CD4-positive, CD25-positive, alpha-beta regulatory T cell (primary cell): ENCODE data around the gene KCNB1. TPM values are rescaled to one million over a fixed set of nuclear protein-coding genes. Genes with fewer than 3 reads are reported as not detected.

ENCODE experiments used
- ATAC-seq, 2 donors: fragments of 150-1000 bp; cut with Tn5 transposase; one replicate each; pipeline ENCODE4 v1.10.0; 2021; ENCODE audit warnings: low read depth in 2 of 2, moderate number of reproducible peaks in 2 of 2, moderate library complexity in 1 of 2
- DNase-seq, 3 donors: peaks; one replicate each; pipeline versions ENCODE4 v3.0.0 to v3.0.0-alpha.2; 2012 to 2022; ENCODE audit warnings: mixed read lengths in 1 of 3
- H3K27ac ChIP-seq: one replicate; pipeline ENCODE4 v1.7.0; 2013; ENCODE audit warnings: mild to moderate bottlenecking, low read length; ENCODE audit not compliant: insufficient read depth, poor library complexity, severe bottlenecking
- H3K27me3 ChIP-seq: one replicate; pipeline ENCODE4 v1.7.0; 2013; ENCODE audit warnings: low read length; ENCODE audit not compliant: control insufficient read depth, insufficient read depth
- H3K36me3 ChIP-seq: one replicate; pipeline ENCODE4 v1.7.0; 2013; ENCODE audit warnings: mild to moderate bottlenecking, low read length, moderate library complexity; ENCODE audit not compliant: control insufficient read depth, insufficient read depth
- H3K4me1 ChIP-seq: 2 replicates; pipeline ENCODE4 v1.7.0; 2013; ENCODE audit warnings: mild to moderate bottlenecking, low read length; ENCODE audit not compliant: insufficient read depth, control insufficient read depth, poor library complexity, severe bottlenecking
- H3K4me3 ChIP-seq: one replicate; pipeline ENCODE4 v1.7.0; 2013; ENCODE audit warnings: low read depth, mild to moderate bottlenecking, low read length, moderate library complexity
- H3K9me3 ChIP-seq, 2 experiments: 1 replicate in 1 of 2; 2 replicates in 1 of 2; pipeline ENCODE4 v1.7.0; 2013; ENCODE audit warnings: low read length in 2 of 2, mild to moderate bottlenecking in 1 of 2, moderate library complexity in 1 of 2; ENCODE audit not compliant: control insufficient read depth in 2 of 2
- H3K27ac Mint-ChIP-seq, 3 donors: one replicate each; pipeline ENCODE4 v1.8.0; 2020 to 2022; ENCODE audit warnings: mild to moderate bottlenecking in 3 of 3, mixed read lengths in 3 of 3, moderate library complexity in 2 of 3
- H3K27me3 Mint-ChIP-seq: one replicate; pipeline ENCODE4 v1.8.0; 2022; ENCODE audit warnings: mild to moderate bottlenecking, mixed read lengths
- H3K36me3 Mint-ChIP-seq: one replicate; pipeline ENCODE4 v1.8.0; 2020; ENCODE audit warnings: mixed read lengths
- H3K4me1 Mint-ChIP-seq, 4 donors: one replicate each; pipeline ENCODE4 v1.8.0; 2020 to 2022; ENCODE audit warnings: mixed read lengths in 4 of 4, mild to moderate bottlenecking in 1 of 4
- H3K4me3 Mint-ChIP-seq, 4 donors: one replicate each; pipeline ENCODE4 v1.8.0; 2020 to 2022; ENCODE audit warnings: mild to moderate bottlenecking in 4 of 4, mixed read lengths in 4 of 4, moderate library complexity in 3 of 4
- H3K9me3 Mint-ChIP-seq, 7 donors: one replicate each; pipeline ENCODE4 v1.8.0; 2020 to 2022; ENCODE audit warnings: mixed read lengths in 7 of 7, mild to moderate bottlenecking in 3 of 7, moderate library complexity in 2 of 7
- polyA plus RNA-seq, 4 donors: library from polyadenylated mRNA; unstranded; fragments of 300-500 nt; fragmentation: Illumina TruSeq; gene quantifications; one replicate each; pipeline ENCODE4 v1.2.3, GENCODE V29; 2021
- total RNA-seq: library from RNA; stranded (reverse); gene quantifications from one replicate; pipeline ENCODE4 v1.2.3, GENCODE V29; 2022

Gene KCNB1
- total and polyA plus RNA-seq, 5 donors from 2014 or later, result 0.02 to 0.05 TPM; not detected in 3

GRCh38 chr20:49422161-49422560 lies 60.3 kb downstream of the KCNB1 start:
- Mint-ChIP-seq H3K27ac (no peak overlapping the region), H3K36me3 (no peaks in the 10 kb centered on the region), H3K4me1 (no peaks in the 10 kb centered on the region), H3K4me3 (no peak overlapping the region), H3K9me3 (peaks cover 0 to 2% (median 0%) of the 10 kb centered on the region in 7 donors), H3K27me3 (peaks cover 19% of the 10 kb centered on the region)
- Histone ChIP-seq H3K4me3 (no peak overlapping the region), H3K36me3 (no peaks in the 10 kb centered on the region), H3K27me3 (peaks cover 15% of the 10 kb centered on the region), H3K4me1 (no peaks in the 10 kb centered on the region), H3K27ac (no peak overlapping the region), H3K9me3 (no peaks in the 10 kb centered on the region)
- no peak for DNase-seq
- no peak for ATAC-seq

DNA sequence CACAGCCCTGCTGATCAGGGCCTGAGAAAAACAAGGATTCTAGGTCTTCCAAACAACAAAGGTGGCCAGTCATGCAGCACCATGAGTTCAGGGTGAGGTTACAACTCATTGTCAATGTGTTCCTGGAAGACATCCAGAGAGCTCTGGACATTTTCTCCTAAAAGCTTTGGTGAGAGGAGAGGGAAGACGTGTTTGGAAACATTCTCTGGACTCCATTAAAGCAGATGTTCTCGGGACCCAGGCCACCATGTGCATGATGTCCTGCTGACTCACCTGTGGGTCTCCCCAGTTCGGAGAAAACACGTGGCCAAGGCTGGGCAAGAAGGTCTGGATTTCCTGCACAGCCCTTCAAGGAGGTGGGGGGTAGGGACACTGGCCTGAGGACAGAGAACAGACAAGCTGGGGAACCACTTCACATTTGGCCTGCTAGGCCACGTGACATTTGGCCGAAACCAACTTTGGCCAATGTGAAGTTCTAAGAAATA lies 61.6 kb downstream of the KCNB1 start:
- H3K36me3 ChIP-seq, result no peaks in the 10 kb centered on the region
- H3K4me3 ChIP-seq, result no peak overlapping the region
- H3K4me1 Mint-ChIP-seq, result no peaks in the 10 kb centered on the region
- no peak overlapping the region for H3K27ac Mint-ChIP-seq
- no peak overlapping the region for H3K4me3 Mint-ChIP-seq
- H3K4me1 ChIP-seq, result no peaks in the 10 kb centered on the region
- H3K9me3 Mint-ChIP-seq, result peaks cover 0 to 3% (median 0%) of the 10 kb centered on the region in 7 donors
- ATAC-seq (no peak), DNase-seq (no peak)
- no peaks in the 10 kb centered on the region for H3K36me3 Mint-ChIP-seq
- H3K27ac ChIP-seq, result no peak overlapping the region
- peaks cover 15% of the 10 kb centered on the region for H3K27me3 Mint-ChIP-seq
- peaks cover 11% of the 10 kb centered on the region for H3K27me3 ChIP-seq
- H3K9me3 ChIP-seq, result no peaks in the 10 kb centered on the region

- Mint-ChIP-seq H3K4me3 (no peak overlapping the region), H3K9me3 (peaks cover 0 to 3% (median 0%) of the 10 kb centered on the region in 7 donors), H3K27ac (no peak overlapping the region), H3K27me3 (peaks cover 17% of the 10 kb centered on the region), H3K36me3 (no peaks in the 10 kb centered on the region), H3K4me1 (no peaks in the 10 kb centered on the region)
- Histone ChIP-seq H3K27me3 (peaks cover 10% of the 10 kb centered on the region), H3K4me1 (no peaks in the 10 kb centered on the region), H3K27ac (no peak overlapping the region), H3K36me3 (no peaks in the 10 kb centered on the region), H3K9me3 (no peaks in the 10 kb centered on the region), H3K4me3 (no peak overlapping the region)
- no peak for DNase-seq
- ATAC-seq, result no peak
Measured at GRCh38 chr20:49420292-49420691, 62.2 kb downstream of the KCNB1 start.

- Mint-ChIP-seq H3K27ac (no peak overlapping the region), H3K36me3 (no peaks in the 10 kb centered on the region), H3K4me1 (no peaks in the 10 kb centered on the region), H3K4me3 (no peak overlapping the region), H3K27me3 (peaks cover 20% of the 10 kb centered on the region), H3K9me3 (peaks cover 0 to 3% (median 0%) of the 10 kb centered on the region in 7 donors)
- DNase-seq (no peak), ATAC-seq (no peak)
- Histone ChIP-seq H3K27me3 (peaks cover 7% of the 10 kb centered on the region), H3K4me1 (no peaks in the 10 kb centered on the region), H3K27ac (no peak overlapping the region), H3K9me3 (no peaks in the 10 kb centered on the region), H3K36me3 (no peaks in the 10 kb centered on the region), H3K4me3 (no peak overlapping the region)
Measured at GRCh38 chr20:49419785-49420184, 62.7 kb downstream of the KCNB1 start.

- no peak overlapping the region for H3K4me3 ChIP-seq
- no peaks in the 10 kb centered on the region for H3K4me1 Mint-ChIP-seq
- no peaks in the 10 kb centered on the region for H3K4me1 ChIP-seq
- H3K9me3 ChIP-seq, result no peaks in the 10 kb centered on the region
- DNase-seq (no peak), ATAC-seq (no peak)
- H3K36me3 ChIP-seq, result no peaks in the 10 kb centered on the region
- H3K27ac ChIP-seq, result no peak overlapping the region
- H3K9me3 Mint-ChIP-seq, result peaks cover 0 to 3% (median 0%) of the 10 kb centered on the region in 7 donors
- no peaks in the 10 kb centered on the region for H3K36me3 Mint-ChIP-seq
- H3K27ac Mint-ChIP-seq, result no peak overlapping the region
- H3K27me3 ChIP-seq, result peaks cover 6% of the 10 kb centered on the region
- H3K4me3 Mint-ChIP-seq, result no peak overlapping the region
- peaks cover 24% of the 10 kb centered on the region for H3K27me3 Mint-ChIP-seq
Measured at GRCh38 chr20:49418809-49419208, 63.7 kb downstream of the KCNB1 start.

GRCh38 chr20:49417843-49418555 lies 64.5 kb downstream of the KCNB1 start:
- Mint-ChIP-seq H3K27me3 (peaks cover 30% of the 10 kb centered on the region), H3K9me3 (peaks cover 0 to 3% (median 0%) of the 10 kb centered on the region in 7 donors), H3K4me3 (no peak overlapping the region), H3K4me1 (no peaks in the 10 kb centered on the region), H3K27ac (no peak overlapping the region), H3K36me3 (no peaks in the 10 kb centered on the region)
- ATAC-seq (no peak), DNase-seq (no peak)
- H3K4me1 ChIP-seq, result no peaks in the 10 kb centered on the region
- H3K27me3 ChIP-seq, result peaks cover 3% of the 10 kb centered on the region
- H3K4me3 ChIP-seq, result no peak overlapping the region
- no peaks in the 10 kb centered on the region for H3K9me3 ChIP-seq
- H3K27ac ChIP-seq, result no peak overlapping the region
- H3K36me3 ChIP-seq, result no peaks in the 10 kb centered on the region

GRCh38 chr20:49415668-49416044 lies 66.8 kb downstream of the KCNB1 start:
- H3K4me1 ChIP-seq, result no peaks in the 10 kb centered on the region
- Mint-ChIP-seq H3K4me1 (no peaks in the 10 kb centered on the region), H3K4me3 (no peak overlapping the region), H3K27me3 (peaks cover 33% of the 10 kb centered on the region), H3K27ac (no peak overlapping the region), H3K9me3 (peaks cover 0 to 3% (median 0%) of the 10 kb centered on the region in 7 donors), H3K36me3 (no peaks in the 10 kb centered on the region)
- no peak overlapping the region for H3K27ac ChIP-seq
- no peak overlapping the region for H3K4me3 ChIP-seq
- no peaks in the 10 kb centered on the region for H3K9me3 ChIP-seq
- ATAC-seq (no peak), DNase-seq (no peak)
- no peaks in the 10 kb centered on the region for H3K36me3 ChIP-seq
- no peaks in the 10 kb centered on the region for H3K27me3 ChIP-seq
